ENCODE data around the gene EXOC3L2.
"Not testable (repeated sequence)": the region's sequence is repeated elsewhere in the genome, so short reads cannot be mapped to it uniquely, and the experiment has no call there.

EXOC3L2 gene

GRCh38 chr19:45255611-45256157 lies 10.5 kb upstream of the EXOC3L2 start:
- no peak for FAIRE-seq

DNA sequence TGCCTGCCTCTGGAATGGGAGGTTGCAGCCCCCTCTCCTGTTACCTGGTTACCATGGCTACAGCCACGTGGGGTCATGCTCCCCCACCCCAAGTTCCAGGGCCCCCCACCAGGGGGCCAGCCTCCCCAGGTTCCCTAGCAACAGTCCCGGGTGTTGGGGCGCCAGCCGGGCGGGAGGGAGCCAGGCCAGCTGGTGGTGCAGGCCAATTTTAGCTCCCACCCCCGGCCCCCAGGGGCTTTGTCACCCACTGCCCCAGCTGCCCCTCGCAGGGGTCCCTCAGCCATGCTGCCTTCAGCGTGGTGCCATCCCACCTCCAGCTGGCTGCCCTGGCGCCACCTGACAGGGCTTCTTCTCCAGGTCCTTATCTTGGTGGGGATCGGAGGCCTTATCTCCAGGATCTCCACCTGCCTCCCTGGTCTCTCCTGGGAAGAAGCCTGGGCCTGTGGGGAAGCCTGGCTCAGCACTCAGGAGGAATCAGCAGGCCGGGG lies 8.9 kb upstream of the EXOC3L2 start:
- no peak for FAIRE-seq

DNA sequence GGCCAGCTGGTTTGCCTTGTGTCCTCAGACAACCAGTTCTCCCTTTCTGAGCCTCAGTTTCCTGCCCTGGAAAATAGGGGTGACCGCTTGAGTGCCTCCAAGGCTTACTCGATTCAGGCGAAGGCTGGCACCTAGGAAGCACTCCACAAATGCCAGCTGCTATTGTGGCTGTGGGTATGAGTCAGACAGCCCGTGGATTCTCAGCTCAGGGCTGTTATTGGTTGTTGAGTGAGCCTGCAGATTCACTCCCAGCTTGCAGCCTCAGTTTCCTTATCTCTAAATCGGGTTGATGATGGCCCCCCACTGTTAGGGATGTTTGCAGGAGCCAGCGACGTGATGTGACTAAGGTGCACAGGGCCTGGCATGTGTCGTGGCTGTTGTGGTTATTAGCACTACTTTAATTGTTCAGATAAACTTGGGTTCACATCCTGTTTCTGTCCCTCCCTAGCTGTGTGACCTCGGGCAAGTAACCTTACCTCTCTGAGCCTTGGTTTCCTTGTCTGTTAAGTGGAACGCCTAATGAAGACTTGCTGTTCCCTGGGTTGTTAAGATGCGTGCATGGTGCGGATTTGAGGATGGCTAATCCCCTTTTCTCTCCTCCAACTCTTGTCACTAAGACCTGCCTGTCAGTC lies 8.3 kb upstream of the EXOC3L2 start:
- no peak for FAIRE-seq

GRCh38 chr19:45251452-45252354 lies 6.5 kb upstream of the EXOC3L2 start:
- no peak for FAIRE-seq

GRCh38 chr19:45250832-45251451 lies 5.7 kb upstream of the EXOC3L2 start, which contains the start of gene MARK4:
MARK4 (plus strand) TSS chr19:45251271; CDS start chr19:45251589, 318 bp downstream.
- no peak for FAIRE-seq

DNA sequence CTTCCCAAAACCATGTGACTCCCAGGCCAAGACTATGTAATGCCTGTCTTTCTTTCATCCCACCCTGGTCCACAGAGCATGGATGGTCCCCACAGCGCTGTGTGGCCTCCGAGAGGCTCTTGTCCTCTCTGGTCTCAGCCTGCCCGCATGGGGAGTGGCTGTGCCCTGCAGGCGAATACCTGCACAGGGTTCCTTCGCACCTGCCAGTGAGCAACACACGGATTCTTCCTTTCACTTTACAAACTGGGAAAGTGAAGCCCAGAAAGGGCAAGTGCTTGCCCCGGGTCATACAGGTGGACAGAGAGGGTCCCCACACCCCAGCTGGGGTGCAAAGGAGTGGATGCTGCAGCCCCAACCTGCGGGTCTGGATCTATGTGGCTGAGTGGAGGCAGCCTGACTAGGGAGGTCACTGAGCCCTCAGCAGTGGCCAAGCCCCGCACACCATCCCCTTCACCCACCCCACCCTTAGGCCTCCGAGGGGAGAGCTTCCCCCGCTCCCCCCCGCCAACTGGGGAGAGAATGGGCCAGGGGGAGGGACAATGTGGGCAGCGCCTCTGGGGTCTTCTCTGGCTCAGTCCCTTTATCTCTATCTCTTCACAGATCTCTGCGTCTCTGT lies 5.1 kb upstream of the EXOC3L2 start:
- no peak for FAIRE-seq

DNA sequence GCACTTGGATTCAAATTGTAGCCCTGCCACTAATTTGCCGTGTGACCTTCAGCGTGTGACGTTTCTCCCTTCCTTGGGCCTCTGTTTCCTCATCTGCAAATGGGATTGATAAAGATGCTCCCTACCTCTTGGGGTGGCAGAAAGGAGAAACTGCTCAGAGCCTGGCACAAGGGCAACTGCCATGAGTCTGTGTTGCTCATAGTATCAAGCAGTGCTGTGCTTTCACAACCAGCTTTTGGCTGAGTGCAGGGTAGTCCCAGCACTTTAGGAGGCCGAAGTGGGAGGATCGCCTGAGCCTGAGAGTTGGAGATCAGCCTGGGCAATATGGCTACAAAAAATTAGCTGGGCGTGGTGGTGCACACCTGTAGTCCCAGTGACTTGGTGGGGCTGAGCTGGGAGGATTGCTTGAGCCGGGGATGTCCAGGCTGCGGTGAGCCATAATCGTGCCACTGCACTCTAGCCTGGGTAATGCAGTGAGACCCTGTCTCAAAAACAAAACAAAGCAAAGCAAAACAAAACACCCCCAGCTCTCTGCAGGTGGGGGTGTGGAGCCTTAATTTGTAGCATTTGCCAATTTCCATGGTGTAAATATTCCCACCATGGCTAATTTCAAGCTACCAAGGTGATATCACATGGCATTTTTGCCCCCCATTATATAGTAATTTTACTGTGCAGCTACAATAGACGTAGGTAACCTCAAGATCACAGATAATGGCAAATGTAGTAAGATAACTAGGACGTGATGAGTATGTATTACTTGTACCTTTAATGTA lies 4.2 kb upstream of the EXOC3L2 start:
- no peak for FAIRE-seq

DNA sequence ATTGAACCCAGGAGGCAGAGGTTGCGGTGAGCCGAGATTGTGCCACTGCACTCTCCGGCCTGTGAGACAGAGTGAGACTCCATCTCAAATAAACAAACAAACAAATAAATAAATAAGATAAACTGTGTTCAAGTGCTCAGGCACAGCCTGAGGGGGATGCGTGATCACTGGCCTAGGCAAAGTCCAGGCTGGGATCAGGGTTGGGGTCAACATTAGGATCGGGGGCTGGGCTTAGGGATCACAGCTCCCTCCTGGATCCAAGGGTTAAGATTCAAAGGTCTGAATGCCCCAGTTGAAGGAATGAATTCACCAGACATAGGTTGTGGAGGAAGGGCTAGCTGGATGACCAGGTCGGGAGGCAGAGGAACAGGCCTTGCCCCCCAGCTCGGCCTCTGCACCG lies 1.9 kb upstream of the EXOC3L2 start:
- no peak for FAIRE-seq

GRCh38 chr19:45245826-45246225 lies 619 bp upstream of the EXOC3L2 start:
- no peak for FAIRE-seq

DNA sequence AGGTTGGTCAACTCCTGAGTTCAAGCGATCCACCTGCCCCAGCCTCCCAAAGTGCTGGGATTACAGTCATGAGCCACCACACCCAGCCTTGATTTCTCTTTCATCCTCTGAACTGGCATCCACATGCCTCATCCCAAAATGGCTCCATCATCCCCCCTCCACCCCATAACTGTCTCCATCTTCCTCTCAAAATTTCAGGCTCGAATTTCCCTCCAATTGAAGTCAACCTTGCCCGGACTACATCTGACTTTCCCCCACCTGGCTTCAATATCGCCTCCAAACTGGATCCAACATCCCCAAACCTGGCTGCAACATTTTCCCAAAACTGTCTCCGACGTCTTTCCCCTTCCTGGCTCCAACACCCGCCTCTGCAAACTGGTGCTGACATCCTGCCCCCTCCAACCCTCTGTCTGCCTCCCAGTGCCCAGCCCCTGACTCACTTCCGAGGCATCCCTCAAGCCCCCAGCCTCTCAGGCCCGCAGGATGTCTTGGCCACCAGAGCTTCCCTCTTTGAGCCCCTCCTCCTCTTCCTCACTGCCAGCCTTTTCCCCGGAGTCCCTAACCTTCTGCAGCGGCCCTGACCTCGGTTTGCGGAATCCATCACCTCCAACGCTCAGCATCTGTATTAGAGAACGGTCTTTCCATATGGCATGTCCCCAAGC lies 943 bp downstream of the EXOC3L2 start:
- FAIRE-seq: no peak

DNA sequence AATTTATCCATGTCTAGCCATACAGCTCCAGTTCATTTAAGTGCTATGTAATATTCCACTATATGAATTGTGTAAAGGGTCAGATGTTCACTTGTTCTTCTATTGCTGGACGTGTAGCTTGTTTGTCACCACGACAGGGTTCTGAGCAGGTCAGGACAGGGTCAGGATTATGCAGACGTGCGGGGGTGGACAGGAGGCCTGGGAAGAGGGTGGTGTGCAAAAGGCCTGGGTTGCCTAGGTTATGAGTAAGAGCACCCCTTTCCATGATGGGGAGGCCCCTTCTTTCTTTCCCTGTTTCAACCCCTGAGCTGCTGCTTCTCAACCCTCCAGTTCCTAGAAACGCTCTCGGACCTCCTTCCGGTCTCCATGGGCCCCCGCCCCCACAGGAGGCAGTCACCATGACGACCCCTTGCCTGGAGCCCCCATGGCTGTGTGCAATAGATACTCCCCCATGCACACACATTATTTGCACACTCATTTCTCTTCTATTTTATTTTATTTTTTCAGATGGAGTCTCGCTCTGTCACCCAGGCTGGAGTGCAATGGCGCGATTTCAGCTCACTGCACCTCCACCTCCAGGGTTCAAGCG lies 2.0 kb downstream of the EXOC3L2 start:
- FAIRE-seq: no peak

- no peak for FAIRE-seq
Measured at GRCh38 chr19:45238556-45238955, 6.7 kb downstream of the EXOC3L2 start.

GRCh38 chr19:45235485-45235884 lies 9.7 kb downstream of the EXOC3L2 start:
- FAIRE-seq: no peak

DNA sequence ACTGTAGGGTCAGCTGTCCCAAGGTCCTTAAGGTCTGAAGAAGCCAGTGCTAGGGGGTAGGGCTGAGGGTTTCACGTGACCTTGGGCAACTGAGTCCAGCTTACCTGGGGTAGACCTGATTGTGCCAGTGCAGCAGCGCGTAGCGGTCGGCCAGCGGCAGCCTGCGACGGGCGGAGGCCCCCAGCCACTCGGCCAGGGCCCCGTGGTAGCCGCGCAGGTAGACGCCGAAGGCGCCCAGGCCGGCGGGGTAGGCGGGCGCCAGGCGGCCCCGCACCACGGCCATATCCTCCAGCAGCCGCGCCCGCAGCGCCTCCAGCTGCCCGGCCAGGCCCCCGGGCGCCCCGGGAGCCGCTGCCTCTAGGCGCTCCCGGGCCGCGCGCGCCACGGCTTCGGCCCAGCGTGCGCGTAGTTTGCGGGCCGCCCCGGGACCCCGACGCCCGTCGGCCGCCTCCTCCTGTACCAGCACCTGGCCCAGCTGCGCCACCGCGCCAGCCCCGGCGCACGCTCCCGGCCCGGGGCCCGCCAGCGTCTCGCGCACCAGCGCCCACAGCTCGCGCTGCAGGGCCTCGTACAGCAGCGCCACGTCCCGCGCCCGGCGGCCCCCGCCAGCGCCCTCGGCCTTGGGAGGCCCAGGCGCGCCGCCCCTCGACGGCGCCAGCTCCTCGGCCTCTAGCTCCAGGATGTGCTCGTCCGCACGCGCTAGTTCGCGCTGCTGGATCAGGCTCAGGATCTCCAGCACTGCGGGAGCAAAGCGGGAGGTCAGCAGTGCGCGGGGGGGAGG lies 10.9 kb downstream of the EXOC3L2 start:
- FAIRE-seq: no peak

DNA sequence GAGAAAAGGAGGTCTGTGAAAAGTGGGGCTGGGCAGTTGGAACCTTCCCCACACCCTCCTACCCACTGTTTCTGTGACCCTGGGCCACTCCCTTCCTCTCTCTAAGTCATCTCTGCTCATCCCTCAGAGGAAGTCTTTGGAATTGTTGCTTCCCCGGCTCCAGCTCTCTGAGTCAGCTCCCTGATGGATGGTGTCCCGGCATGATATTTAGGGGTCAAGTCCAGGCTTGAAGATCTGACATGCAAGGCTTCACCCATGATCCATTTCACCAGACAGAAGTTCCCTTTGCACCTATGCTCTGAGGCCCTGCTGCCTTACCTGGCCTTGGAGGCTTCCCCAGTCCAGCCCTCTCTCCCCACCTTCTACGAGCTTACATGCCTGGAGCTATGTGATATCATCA lies 13.3 kb downstream of the EXOC3L2 start:
- FAIRE-seq: no peak

DNA sequence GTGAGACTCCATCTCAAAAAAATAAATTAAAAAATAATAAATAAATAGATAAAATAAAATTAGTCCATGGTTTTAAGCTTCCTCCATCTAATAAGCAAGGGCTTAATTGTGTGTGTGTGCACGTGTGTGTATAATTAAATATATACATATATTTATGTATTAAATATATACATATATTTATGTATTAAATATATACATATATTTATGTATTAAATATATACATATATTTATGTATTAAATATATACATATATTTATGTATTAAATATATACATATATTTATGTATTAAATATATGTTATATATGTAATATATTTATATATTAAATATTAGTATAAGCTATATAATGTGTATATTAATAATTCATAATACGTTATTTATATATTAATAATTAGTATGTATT lies 16.2 kb downstream of the EXOC3L2 start:
- not testable (repeated sequence) for FAIRE-seq

GRCh38 chr19:45224645-45225044 lies 20.6 kb downstream of the EXOC3L2 start:
- no peak for FAIRE-seq

DNA sequence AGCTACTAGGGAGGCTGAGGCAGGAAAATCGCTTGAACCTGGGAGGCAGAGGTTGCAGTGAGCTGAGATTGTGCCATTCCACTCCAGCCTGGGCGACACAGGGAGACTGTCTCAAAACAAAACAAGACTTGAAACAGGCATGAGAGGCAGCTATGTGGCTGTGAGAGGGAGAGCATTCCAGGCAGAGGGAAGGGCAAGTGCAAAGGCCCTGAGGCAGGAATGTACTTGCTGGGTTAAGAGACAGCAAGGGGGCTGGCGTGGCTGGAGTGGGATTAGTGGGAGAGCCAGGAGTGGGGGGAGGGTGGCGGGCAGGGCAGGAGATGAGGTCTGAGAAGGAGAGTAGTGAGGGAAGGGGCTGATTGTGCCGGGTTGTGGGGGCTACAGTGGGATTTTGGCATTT lies 21.3 kb downstream of the EXOC3L2 start:
- no peak for FAIRE-seq

- FAIRE-seq: no peak
Measured at GRCh38 chr19:45222724-45223123, 22.5 kb downstream of the EXOC3L2 start.

Data from islet of Langerhans (tissue), 1 donor.